GM12801 (cell line): Measurements from ENCODE around the gene SETD3.

Source experiments
- CTCF ChIP-seq: IDR thresholded peaks from one replicate; pipeline ENCODE4 v1.5.1; 2011; ENCODE audit warnings: control low read depth; ENCODE audit not compliant: insufficient read length; ENCODE audit errors: extremely low read depth

Gene SETD3

GRCh38 chr14:99384450-99385417 lies 95.9 kb downstream of the SETD3 start:
- no peak for TF ChIP-seq CTCF

- TF ChIP-seq CTCF: no peak
Measured at GRCh38 chr14:99383472-99384449, 96.9 kb downstream of the SETD3 start.

GRCh38 chr14:99382781-99383471 lies 97.7 kb downstream of the SETD3 start:
- no peak for TF ChIP-seq CTCF

GRCh38 chr14:99382071-99382470 lies 98.6 kb downstream of the SETD3 start:
- TF ChIP-seq CTCF: no peak

GRCh38 chr14:99381688-99382060 lies 99.0 kb downstream of the SETD3 start:
- no peak for TF ChIP-seq CTCF

GRCh38 chr14:99380991-99381687 lies 99.5 kb downstream of the SETD3 start:
- TF ChIP-seq CTCF: no peak
